Activated T-helper 1 cell treated with anti-CD3 and anti-CD28 coated beads, Interleukin-12 subunit alpha, Interleukin-12 subunit beta, Interleukin-2, Interleukin-4 antibody, amounts not matched to agents 30 ng/mL and 10 ng/mL and 1 ng/mL, durations not matched to agents 14 hours and 24 hours and 36 hours (primary cell): Measurements from ENCODE around the gene TOR1AIP2. TPM values are rescaled to one million over a fixed set of nuclear protein-coding genes. Genes with fewer than 3 reads are reported as not detected.
A peak's percentile ranks its signal among the peaks of the same experiment; 100 is the strongest.
"Not testable (repeated sequence)": the region's sequence is repeated elsewhere in the genome, so short reads cannot be mapped to it uniquely, and the experiment has no call there.

Experiments used
- DNase-seq: peaks from one replicate; pipeline ENCODE4 v3.0.0; 2021; ENCODE audit warnings: low spot score
- H3K27ac Mint-ChIP-seq: one replicate; pipeline ENCODE4 v1.8.0; 2021; ENCODE audit warnings: mild to moderate bottlenecking, mixed read lengths
- H3K27me3 Mint-ChIP-seq: one replicate; pipeline ENCODE4 v1.8.0; 2022; ENCODE audit warnings: mild to moderate bottlenecking, moderate library complexity, mixed read lengths; ENCODE audit not compliant: insufficient read depth
- H3K36me3 Mint-ChIP-seq: one replicate; pipeline ENCODE4 v1.8.0; 2021; ENCODE audit warnings: low read depth, mixed read lengths
- H3K4me1 Mint-ChIP-seq: one replicate; pipeline ENCODE4 v1.8.0; 2021; ENCODE audit warnings: low read depth, mixed read lengths
- H3K4me3 Mint-ChIP-seq: one replicate; pipeline ENCODE4 v1.8.0; 2021; ENCODE audit warnings: mild to moderate bottlenecking, moderate library complexity, mixed read lengths
- H3K9me3 Mint-ChIP-seq: one replicate; pipeline ENCODE4 v1.8.0; 2021; ENCODE audit warnings: mixed read lengths
- intact Hi-C: fragments of 100-400 bp; cut with micrococcal nuclease; formaldehyde crosslinking; loops from one replicate; pipeline ENCODE4 v1.15.1; 2024
- total RNA-seq: library from RNA; stranded (reverse); gene quantifications from 2 replicates; pipeline ENCODE4 v1.2.3, GENCODE V29; 2022

Gene TOR1AIP2
- total RNA-seq, 1 donor from 2014 or later: 62.6 TPM

- Mint-ChIP-seq H3K4me1 (peaks cover 9% of the 10 kb centered on the region), H3K36me3 (peaks cover 29% of the 10 kb centered on the region), H3K27ac (no peak overlapping the region), H3K27me3 (no peaks in the 10 kb centered on the region), H3K9me3 (no peaks in the 10 kb centered on the region), H3K4me3 (no peak overlapping the region)
- peak; percentile 14 for DNase-seq
- intact Hi-C loops: loop anchor here (1.0 to 5.0 kb wide), 2 partner anchors 312 to 615 kb away; no protein-coding TSS in a partner anchor
Observed at GRCh38 chr1:179867493-179868330, 9.9 kb downstream of the TOR1AIP2 start.

GRCh38 chr1:179866616-179867015, 11.0 kb downstream of the TOR1AIP2 start:
- intact Hi-C loops: loop anchor here (1.0 to 5.0 kb wide), 2 partner anchors 313 to 616 kb away; no protein-coding TSS in a partner anchor
- no peak overlapping the region for H3K27ac Mint-ChIP-seq

GRCh38 chr1:179865377-179865776, 12.2 kb downstream of the TOR1AIP2 start:
- peaks cover 9% of the 10 kb centered on the region for H3K4me1 Mint-ChIP-seq
- no peak for DNase-seq
- intact Hi-C loops: loop anchor here (5.0 kb wide), 1 partner anchor 617 kb away; no protein-coding TSS in a partner anchor
- peaks cover 34% of the 10 kb centered on the region for H3K36me3 Mint-ChIP-seq
- H3K27me3 Mint-ChIP-seq: no peaks in the 10 kb centered on the region
- no peaks in the 10 kb centered on the region for H3K9me3 Mint-ChIP-seq
- no peak overlapping the region for H3K27ac Mint-ChIP-seq
- no peak overlapping the region for H3K4me3 Mint-ChIP-seq

More at GRCh38 chr1:179866616-179867015, 11.0 kb downstream of the TOR1AIP2 start:
- no peaks in the 10 kb centered on the region for H3K27me3 Mint-ChIP-seq
- no peak overlapping the region for H3K4me3 Mint-ChIP-seq
- peaks cover 30% of the 10 kb centered on the region for H3K36me3 Mint-ChIP-seq
- peaks cover 9% of the 10 kb centered on the region for H3K4me1 Mint-ChIP-seq
- H3K9me3 Mint-ChIP-seq: no peaks in the 10 kb centered on the region
- DNase-seq: no peak

- intact Hi-C loops: no loop called here
- Mint-ChIP-seq H3K27me3 (no peaks in the 10 kb centered on the region), H3K27ac (no peak overlapping the region), H3K9me3 (no peaks in the 10 kb centered on the region), H3K36me3 (peaks cover 35% of the 10 kb centered on the region), H3K4me3 (no peak overlapping the region), H3K4me1 (no peaks in the 10 kb centered on the region)
- no peak for DNase-seq
Observed at GRCh38 chr1:179860652-179861051, 17.0 kb downstream of the TOR1AIP2 start.

GRCh38 chr1:179857009-179857408, 20.6 kb downstream of the TOR1AIP2 start:
- peaks cover 15% of the 10 kb centered on the region for H3K36me3 Mint-ChIP-seq
- intact Hi-C loops: no loop called here
- no peak for DNase-seq

GRCh38 chr1:179856296-179856695, 21.3 kb downstream of the TOR1AIP2 start:
- intact Hi-C loops: no loop called here
- no peaks in the 10 kb centered on the region for H3K27me3 Mint-ChIP-seq
- peaks cover 12% of the 10 kb centered on the region for H3K36me3 Mint-ChIP-seq
- no peak overlapping the region for H3K4me3 Mint-ChIP-seq
- H3K9me3 Mint-ChIP-seq: no peaks in the 10 kb centered on the region
- no peaks in the 10 kb centered on the region for H3K4me1 Mint-ChIP-seq
- H3K27ac Mint-ChIP-seq: no peak overlapping the region
- no peak for DNase-seq

More at GRCh38 chr1:179857009-179857408, 20.6 kb downstream of the TOR1AIP2 start:
- no peaks in the 10 kb centered on the region for H3K9me3 Mint-ChIP-seq
- no peaks in the 10 kb centered on the region for H3K4me1 Mint-ChIP-seq
- H3K4me3 Mint-ChIP-seq: no peak overlapping the region
- H3K27ac Mint-ChIP-seq: no peak overlapping the region
- H3K27me3 Mint-ChIP-seq: no peaks in the 10 kb centered on the region

- H3K4me1 Mint-ChIP-seq, H3K27ac Mint-ChIP-seq, H3K27me3 Mint-ChIP-seq, DNase-seq, H3K4me3 Mint-ChIP-seq, H3K9me3 Mint-ChIP-seq, intact Hi-C loops: not testable (repeated sequence)
- peaks cover 15% of the 10 kb centered on the region for H3K36me3 Mint-ChIP-seq
Observed at GRCh38 chr1:179855831-179856230, 21.8 kb downstream of the TOR1AIP2 start.

- Mint-ChIP-seq H3K27me3 (no peaks in the 10 kb centered on the region), H3K27ac (no peak overlapping the region), H3K9me3 (no peaks in the 10 kb centered on the region), H3K4me1 (no peaks in the 10 kb centered on the region), H3K36me3 (peaks cover 15% of the 10 kb centered on the region), H3K4me3 (no peak overlapping the region)
- no peak for DNase-seq
- intact Hi-C loops: no loop called here
Observed at GRCh38 chr1:179853102-179853501, 24.5 kb downstream of the TOR1AIP2 start.

- Mint-ChIP-seq H3K36me3 (peaks cover 25% of the 10 kb centered on the region), H3K4me3 (no peak overlapping the region), H3K27me3 (no peaks in the 10 kb centered on the region), H3K9me3 (no peaks in the 10 kb centered on the region), H3K4me1 (no peaks in the 10 kb centered on the region), H3K27ac (no peak overlapping the region)
- no peak for DNase-seq
- intact Hi-C loops: no loop called here
Observed at GRCh38 chr1:179848233-179848632, 29.4 kb downstream of the TOR1AIP2 start.

- intact Hi-C loops: no loop called here
- H3K4me3 Mint-ChIP-seq: no peak overlapping the region
- H3K27me3 Mint-ChIP-seq: no peaks in the 10 kb centered on the region
Observed at GRCh38 chr1:179840107-179840506, 37.5 kb downstream of the TOR1AIP2 start.

GRCh38 chr1:179836686-179837445, 40.7 kb downstream of the TOR1AIP2 start:
- H3K36me3 Mint-ChIP-seq, DNase-seq, H3K4me3 Mint-ChIP-seq, H3K9me3 Mint-ChIP-seq, H3K27ac Mint-ChIP-seq, intact Hi-C loops, H3K27me3 Mint-ChIP-seq: not testable (repeated sequence)
- peaks cover 11% of the 10 kb centered on the region for H3K4me1 Mint-ChIP-seq

More at GRCh38 chr1:179840107-179840506, 37.5 kb downstream of the TOR1AIP2 start:
- Mint-ChIP-seq H3K27ac (no peak overlapping the region), H3K36me3 (peaks cover 13% of the 10 kb centered on the region), H3K9me3 (no peaks in the 10 kb centered on the region), H3K4me1 (peaks cover 5% of the 10 kb centered on the region)
- no peak for DNase-seq

- no peaks in the 10 kb centered on the region for H3K9me3 Mint-ChIP-seq
- intact Hi-C loops: no loop called here
- peak overlapping the region; percentile 15 for H3K4me3 Mint-ChIP-seq
- H3K4me1 Mint-ChIP-seq: peaks cover 22% of the 10 kb centered on the region
- H3K27ac Mint-ChIP-seq: no peak overlapping the region
- peaks cover under 1% of the 10 kb centered on the region for H3K27me3 Mint-ChIP-seq
- DNase-seq: no peak
- peaks cover 3% of the 10 kb centered on the region for H3K36me3 Mint-ChIP-seq
Observed at GRCh38 chr1:179831852-179832699, 45.5 kb downstream of the TOR1AIP2 start.
